GM19395 (cell line): ENCODE data around the gene INTS1.

Source experiments
- ATAC-seq: cut with Tn5 transposase; IDR thresholded peaks from one replicate; pipeline ENCODE4 v1.9.1; 2021; ENCODE audit warnings: mild to moderate bottlenecking, moderate library complexity; ENCODE audit not compliant: unreplicated experiment

The INTS1 gene

GRCh38 chr7:1434891-1435670 is 69.1 kb downstream of the INTS1 start:
- ATAC-seq, result no peak

GRCh38 chr7:1434165-1434718 is 69.9 kb downstream of the INTS1 start:
- no peak for ATAC-seq

- no peak for ATAC-seq
Observed at GRCh38 chr7:1433128-1433920, 70.9 kb downstream of the INTS1 start.

- ATAC-seq, result no peak
Observed at GRCh38 chr7:1432411-1433082, 71.6 kb downstream of the INTS1 start.

GRCh38 chr7:1431634-1432380 is 72.4 kb downstream of the INTS1 start:
- no peak for ATAC-seq

- ATAC-seq, result no peak
Observed at GRCh38 chr7:1431226-1431625, 73.0 kb downstream of the INTS1 start.

GRCh38 chr7:1430056-1430845 is 73.9 kb downstream of the INTS1 start:
- ATAC-seq, result no peak

GRCh38 chr7:1428941-1429501 is 75.2 kb downstream of the INTS1 start:
- ATAC-seq, result no peak

GRCh38 chr7:1427064-1427657 is 77.0 kb downstream of the INTS1 start:
- ATAC-seq, result no peak

GRCh38 chr7:1426474-1426873 is 77.7 kb downstream of the INTS1 start:
- ATAC-seq, result no peak

- ATAC-seq, result no peak
Observed at GRCh38 chr7:1425292-1426136, 78.7 kb downstream of the INTS1 start.

GRCh38 chr7:1424041-1424440 is 80.1 kb downstream of the INTS1 start:
- no peak for ATAC-seq

- ATAC-seq, result no peak
Observed at GRCh38 chr7:1423264-1423811, 80.9 kb downstream of the INTS1 start.

- no peak for ATAC-seq
Observed at GRCh38 chr7:1422512-1423263, 81.5 kb downstream of the INTS1 start.

- ATAC-seq, result no peak
Observed at GRCh38 chr7:1421946-1422345, 82.2 kb downstream of the INTS1 start.

- no peak for ATAC-seq
Observed at GRCh38 chr7:1421020-1421790, 83.0 kb downstream of the INTS1 start.
